Measurements from ENCODE around the gene PES1. TPM values are rescaled to one million over a fixed set of nuclear protein-coding genes. Genes with fewer than 3 reads are reported as not detected.

PES1 gene
- total RNA-seq, 1 donor from 2014 or later = 46.5 TPM

DNA sequence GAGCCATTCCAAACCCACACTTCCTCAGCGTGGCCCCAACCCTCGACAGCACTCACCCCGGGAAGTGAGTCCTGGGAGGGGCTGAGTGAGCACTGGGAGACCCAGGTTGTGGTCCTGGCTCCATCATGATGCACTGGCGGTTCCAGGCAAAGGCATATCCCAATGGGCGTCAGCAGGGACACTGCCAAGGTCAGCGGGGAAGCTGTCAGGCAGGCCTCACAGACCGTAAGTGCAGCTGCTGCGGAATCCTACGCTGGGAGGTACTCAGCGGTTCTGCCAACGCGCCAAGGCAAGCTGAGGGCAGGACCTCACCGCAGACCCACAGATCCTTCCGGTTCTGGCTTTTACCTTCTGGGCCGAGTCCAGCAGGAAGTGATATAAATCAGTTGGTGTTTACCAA is 15.9 kb downstream of the PES1 start:
- TF ChIP-seq, protein P1, sequence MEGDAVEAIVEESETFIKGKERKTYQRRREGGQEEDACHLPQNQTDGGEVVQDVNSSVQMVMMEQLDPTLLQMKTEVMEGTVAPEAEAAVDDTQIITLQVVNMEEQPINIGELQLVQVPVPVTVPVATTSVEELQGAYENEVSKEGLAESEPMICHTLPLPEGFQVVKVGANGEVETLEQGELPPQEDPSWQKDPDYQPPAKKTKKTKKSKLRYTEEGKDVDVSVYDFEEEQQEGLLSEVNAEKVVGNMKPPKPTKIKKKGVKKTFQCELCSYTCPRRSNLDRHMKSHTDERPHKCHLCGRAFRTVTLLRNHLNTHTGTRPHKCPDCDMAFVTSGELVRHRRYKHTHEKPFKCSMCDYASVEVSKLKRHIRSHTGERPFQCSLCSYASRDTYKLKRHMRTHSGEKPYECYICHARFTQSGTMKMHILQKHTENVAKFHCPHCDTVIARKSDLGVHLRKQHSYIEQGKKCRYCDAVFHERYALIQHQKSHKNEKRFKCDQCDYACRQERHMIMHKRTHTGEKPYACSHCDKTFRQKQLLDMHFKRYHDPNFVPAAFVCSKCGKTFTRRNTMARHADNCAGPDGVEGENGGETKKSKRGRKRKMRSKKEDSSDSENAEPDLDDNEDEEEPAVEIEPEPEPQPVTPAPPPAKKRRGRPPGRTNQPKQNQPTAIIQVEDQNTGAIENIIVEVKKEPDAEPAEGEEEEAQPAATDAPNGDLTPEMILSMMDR (IDR thresholded peaks at IDR 0.05) = no peak
- Histone ChIP-seq H3K36me3 (peaks cover 57% of the 10 kb centered on the region), H3K4me1 (peaks cover 16% of the 10 kb centered on the region), H3K27ac (peak overlapping the region; percentile 55), H3K9me3 (no peaks in the 10 kb centered on the region), H3K4me3 (no peak overlapping the region), H3K27me3 (no peaks in the 10 kb centered on the region)
- intact Hi-C loops (cut with DNase I) = no loop called here
- DNase-seq (no peak), ATAC-seq (no peak)

DNA sequence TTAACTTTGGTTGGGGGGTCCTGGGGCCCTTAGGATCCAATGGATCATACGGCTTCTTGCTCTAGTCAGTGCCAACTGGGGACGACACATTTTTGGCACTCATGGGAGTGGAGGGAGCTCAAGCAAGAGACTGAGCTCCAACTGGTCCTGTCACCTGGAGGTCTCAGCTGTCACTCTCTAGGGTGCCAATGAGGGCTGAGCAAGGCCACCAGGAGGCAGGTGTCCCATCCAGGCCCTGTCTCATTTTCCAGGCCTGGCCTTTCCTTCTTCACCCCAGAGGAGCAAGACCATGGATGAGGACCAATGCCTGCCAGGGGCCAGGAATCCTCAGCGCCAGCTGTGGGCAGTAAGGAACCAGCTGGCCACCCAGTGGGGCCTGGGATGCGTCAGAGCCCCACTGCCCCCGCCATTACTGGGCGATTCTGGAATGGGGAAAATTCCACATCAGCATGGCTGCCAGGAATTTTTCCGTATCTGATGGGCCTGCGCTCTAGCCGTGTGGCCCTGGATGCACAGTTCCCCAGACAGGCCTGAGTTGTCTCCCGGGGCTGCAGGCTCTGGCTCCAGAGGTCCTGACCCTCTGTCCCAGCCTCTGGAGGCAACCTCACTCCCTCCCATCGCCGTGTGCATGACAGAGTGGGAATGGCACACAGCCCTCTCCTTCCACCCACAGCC is 16.6 kb downstream of the PES1 start:
- no peak for DNase-seq
- peaks cover 16% of the 10 kb centered on the region for H3K4me1 ChIP-seq
- intact Hi-C loops (cut with DNase I) = no loop called here
- TF ChIP-seq, protein P1 (IDR thresholded peaks at IDR 0.05) = no peak
- no peak overlapping the region for H3K4me3 ChIP-seq
- H3K36me3 ChIP-seq = peaks cover 50% of the 10 kb centered on the region
- no peaks in the 10 kb centered on the region for H3K9me3 ChIP-seq
- no peaks in the 10 kb centered on the region for H3K27me3 ChIP-seq
- H3K27ac ChIP-seq = peak overlapping the region; percentile 55
- peak; percentile 46 for ATAC-seq

DNA sequence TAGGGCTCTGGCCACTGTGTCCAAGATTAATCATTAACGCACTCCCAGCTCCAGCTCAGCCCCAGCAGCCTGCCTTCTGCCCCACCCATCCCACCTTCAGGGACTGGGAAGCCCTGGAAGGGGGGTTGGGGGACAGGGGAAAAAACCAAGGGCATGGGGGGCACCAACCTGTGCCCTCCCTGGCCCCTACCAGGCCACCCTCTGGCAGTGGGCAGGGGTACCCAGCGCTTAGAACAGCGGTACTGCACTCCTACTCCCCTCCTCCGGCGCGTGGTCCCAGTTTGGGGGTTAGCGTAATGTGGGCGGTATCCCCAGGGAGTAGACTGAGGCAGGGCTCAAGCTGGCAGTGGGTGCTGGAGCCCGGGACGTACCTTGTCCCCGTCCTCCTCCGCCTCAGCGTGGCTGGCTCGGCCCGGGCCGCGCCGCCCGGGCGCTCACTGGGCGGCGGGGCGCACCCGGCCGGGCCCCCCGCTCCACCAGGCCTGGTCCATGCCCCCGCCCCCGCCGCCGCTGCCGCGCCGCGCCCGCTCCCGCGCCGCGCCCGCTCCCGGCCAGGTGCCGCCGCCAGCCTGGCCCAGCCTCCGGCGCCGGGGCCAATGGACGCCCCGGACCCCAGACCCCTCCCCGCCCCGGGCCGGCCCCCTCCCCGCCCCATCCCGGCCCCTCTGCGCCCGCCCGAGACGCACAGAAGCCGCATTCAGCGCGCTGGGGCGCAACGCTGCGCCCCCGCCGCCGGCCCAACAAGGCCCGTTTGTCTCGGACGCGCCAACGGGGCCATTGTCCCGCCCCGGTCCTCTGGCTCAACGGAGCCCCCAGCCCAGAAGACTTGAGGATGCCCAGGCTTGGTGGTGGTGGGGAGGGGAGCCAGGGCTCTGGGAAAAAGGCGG is 17.4 kb downstream of the PES1 start, which contains the start of gene GAL3ST1:
Gene GAL3ST1 (minus strand): TSS at position 571 of the 887 bp plus-strand sequence. CDS start 17,273 bp downstream, outside the sequence.
- no peak for DNase-seq
- TF ChIP-seq, protein P1 (IDR thresholded peaks at IDR 0.05) = no peak
- H3K36me3 ChIP-seq = peaks cover 42% of the 10 kb centered on the region
- intact Hi-C loops (cut with DNase I) = no loop called here
- peak within 1 kb of the TSS; percentile 16 for H3K4me3 ChIP-seq
- no peaks in the 10 kb centered on the region for H3K27me3 ChIP-seq
- peaks cover 16% of the 10 kb centered on the region for H3K4me1 ChIP-seq
- no peaks in the 10 kb centered on the region for H3K9me3 ChIP-seq
- ATAC-seq = peak; percentile 58
- peak within 1 kb of the TSS; percentile 55 for H3K27ac ChIP-seq

DNA sequence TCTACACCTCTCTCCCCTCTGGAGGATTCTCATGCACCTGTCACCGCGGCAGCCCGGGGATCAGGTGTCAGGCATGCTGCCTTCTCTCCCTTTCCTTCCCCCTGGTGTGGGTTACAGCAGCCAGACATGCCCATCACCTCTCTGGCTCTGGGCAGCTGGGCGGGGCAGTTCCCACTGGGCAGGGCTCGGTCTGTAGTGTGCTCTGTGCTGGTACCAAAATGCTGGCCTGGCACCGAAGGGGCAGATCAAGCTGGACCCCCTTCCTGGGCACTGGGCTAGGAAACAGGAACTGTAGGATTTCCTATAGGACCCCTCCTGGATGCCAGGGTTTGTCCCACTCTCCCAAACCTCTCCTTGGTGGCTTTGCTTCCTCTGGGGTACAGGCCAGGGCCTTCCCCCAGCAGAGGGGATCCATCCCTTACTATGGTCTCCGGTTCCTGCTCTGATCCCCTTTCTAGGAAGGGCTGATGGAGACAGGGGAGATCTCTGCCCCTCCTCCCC is 18.1 kb downstream of the PES1 start:
- H3K4me3 ChIP-seq = peak overlapping the region; percentile 16
- H3K27me3 ChIP-seq = no peaks in the 10 kb centered on the region
- peak; percentile 43 for ATAC-seq

DNA sequence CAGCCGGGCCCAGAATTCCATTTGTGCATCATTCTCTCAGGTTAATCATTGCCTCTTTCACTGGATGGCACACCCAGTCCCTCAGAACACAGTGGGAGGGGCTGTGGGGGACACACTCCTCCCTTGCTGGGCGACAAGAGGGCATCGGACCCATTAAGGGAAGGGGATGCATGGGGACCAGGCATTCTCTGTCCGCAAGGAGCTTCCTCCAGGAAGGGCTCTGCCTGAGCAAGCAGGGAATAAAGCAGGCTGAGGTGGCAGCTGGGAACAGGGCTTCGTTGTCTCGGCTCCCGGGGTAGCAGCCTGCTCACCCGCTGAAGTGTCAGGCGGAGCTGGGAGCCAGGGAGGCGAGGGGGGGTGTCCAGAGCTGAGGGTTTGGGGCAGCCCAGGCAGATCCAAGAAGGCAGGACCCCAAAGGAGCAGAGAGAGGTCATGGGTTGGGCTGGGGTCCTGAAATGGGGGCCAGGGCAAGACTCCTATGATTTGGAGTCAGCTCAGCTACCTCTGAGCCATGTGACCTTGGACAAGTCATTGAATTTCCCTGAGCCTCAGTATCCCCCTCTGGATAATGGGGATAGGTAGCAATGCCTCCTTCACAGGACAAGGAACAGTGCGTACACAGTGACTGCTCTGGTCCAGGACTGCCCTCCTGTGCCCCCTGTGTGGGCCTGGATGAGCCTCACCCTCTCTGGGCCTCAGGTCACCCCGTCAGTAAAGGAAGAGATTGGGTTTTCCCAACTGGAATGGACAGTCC is 18.7 kb downstream of the PES1 start:
- TF ChIP-seq, protein P1 (IDR thresholded peaks at IDR 0.05) = no peak
- H3K4me3 ChIP-seq = no peak overlapping the region
- no peaks in the 10 kb centered on the region for H3K27me3 ChIP-seq
- H3K36me3 ChIP-seq = peaks cover 29% of the 10 kb centered on the region
- peaks cover 16% of the 10 kb centered on the region for H3K4me1 ChIP-seq
- no peak overlapping the region for H3K27ac ChIP-seq
- intact Hi-C loops (cut with DNase I) = no loop called here
- DNase-seq (no peak), ATAC-seq (peak; percentile 36)
- H3K9me3 ChIP-seq = no peaks in the 10 kb centered on the region

More for the DNA sequence above, 18.1 kb downstream of the PES1 start:
- intact Hi-C loops (cut with DNase I) = no loop called here
- no peak for DNase-seq
- Histone ChIP-seq H3K27ac (peak overlapping the region; percentile 42), H3K4me1 (peaks cover 16% of the 10 kb centered on the region), H3K9me3 (no peaks in the 10 kb centered on the region), H3K36me3 (peaks cover 35% of the 10 kb centered on the region)
- TF ChIP-seq, protein P1 (IDR thresholded peaks at IDR 0.05) = no peak
